Pancreas (tissue), 10 donors: ENCODE results near the gene SLC25A4. TPM values are rescaled to one million over a fixed set of nuclear protein-coding genes. Genes with fewer than 3 reads are reported as not detected.

Experiments used
- ATAC-seq, 4 donors: fragments of 200-7000 bp; cut with Tn5 transposase; one replicate each; pipeline versions ENCODE4 v1.8.0 to v1.9.1; 2020; ENCODE audit warnings: mild to moderate bottlenecking in 4 of 4, moderate library complexity in 4 of 4
- DNase-seq, 6 donors: peaks; one replicate each; pipeline ENCODE4 v3.0.0-alpha.2; 2020
- FAIRE-seq: peaks from 2 replicates; lab custom pipeline; 2012; peaks lifted over from hg19 to GRCh38; lab: Jason Lieb, UNC
- H3K27ac ChIP-seq, 4 donors: fragments of 200-600 bp; sonication (generic); 1 replicate in 3 of 4; 2 replicates in 1 of 4; pipeline versions ENCODE4 v1.5.0 to v1.8.0; 2020
- H3K27me3 ChIP-seq, 4 donors: fragments of 200-600 bp; one replicate each; pipeline ENCODE4 v1.8.0; 2021
- H3K36me3 ChIP-seq, 3 donors: fragments of 200-600 bp; sonication (generic) in 1 of 3; one replicate each; pipeline versions ENCODE4 v1.5.0 to v1.8.0; 2020 to 2021
- H3K4me1 ChIP-seq, 3 donors: fragments of 200-600 bp; one replicate each; pipeline ENCODE4 v1.8.0; 2021
- H3K4me3 ChIP-seq, 4 donors: fragments of 200-600 bp; sonication (generic) in 2 of 4; one replicate each; pipeline versions ENCODE4 v1.5.0 to v1.8.0; 2020 to 2021
- H3K9me3 ChIP-seq, 4 donors: fragments of 200-600 bp; one replicate each; pipeline ENCODE4 v1.8.0; 2021
- WGBS, 2 donors: extraction: QIAGEN DNeasy Blood & Tissue Kit; methylation state at CpG; one replicate each; pipeline ENCODE4 v1.1.7; 2013; 5-methylcytosine and 5-hydroxymethylcytosine counted together
- intact Hi-C, 3 donors: fragments of 100-400 bp; cut with DNase I; formaldehyde crosslinking; loops; one replicate each; pipeline versions ENCODE4 v1.11.1 to v1.14.2; 2022
- polyA plus RNA-seq, 2 donors: library from polyadenylated mRNA; stranded (reverse); fragments of 200-250 nt; gene quantifications; one replicate each; pipeline ENCODE4 v1.2.3, GENCODE V29; 2013
- total RNA-seq, 6 donors: library from RNA; stranded (reverse); fragmentation: NEBNext Ultra II Directional in 4 of 6; extraction: Animal tissue kit (Norgen Biotek cat#: 25700) in 4 of 6; gene quantifications; one replicate each; pipeline versions ENCODE4 v1.2.1 to v1.2.4, GENCODE V29; 2021 to 2023
- TF ChIP-seq, protein P1 (sequence below), 4 donors: fragments of 200-600 bp; sonication (generic) in 3 of 4; IDR thresholded peaks; one replicate each; pipeline versions ENCODE4 v1.5.0 to v1.8.0; 2021; ENCODE audit warnings: antibody characterized with exemption in 4 of 4
- donor health status: healthy with polysubstance abuse.
- donor health status: DM: no; HTN: no; CAD: no; lungs with moderate emphysema.
- donor health status: DM: no; HTN: no; CAD: no.
- donor health status: control.
- donor health status: control.
- donor health status: Bipolar disorder and iron deficiency.
- donor health status: DM: yes; HTN: yes; CAD: no.
- donor health status: DM: no; HTN: no; CAD: no.
- donor health status: DM: no; HTN: no; CAD: no.
- donor health status: DM: yes; HTN: yes; CAD: no.

Gene SLC25A4
- total and polyA plus RNA-seq, 8 donors = 12.4 to 26.5 (median 13.5) TPM

- H3K36me3 ChIP-seq = peaks cover 0 to 22% (median 7%) of the 10 kb centered on the region in 3 donors
- H3K4me3 ChIP-seq = no peak overlapping the region
- ATAC-seq (peak in 1 of 4 donors; percentile 27), DNase-seq (no peak), FAIRE-seq (no peak)
- no peak overlapping the region for H3K27ac ChIP-seq
- no peaks in the 10 kb centered on the region for H3K27me3 ChIP-seq
- WGBS, 2 donors = 63 to 77% methylated on average over 2 of the region's 2 CpGs
- no peaks in the 10 kb centered on the region for H3K4me1 ChIP-seq
- intact Hi-C loops = no loop called here
- H3K9me3 ChIP-seq = no peaks in the 10 kb centered on the region
- TF ChIP-seq, protein P1, sequence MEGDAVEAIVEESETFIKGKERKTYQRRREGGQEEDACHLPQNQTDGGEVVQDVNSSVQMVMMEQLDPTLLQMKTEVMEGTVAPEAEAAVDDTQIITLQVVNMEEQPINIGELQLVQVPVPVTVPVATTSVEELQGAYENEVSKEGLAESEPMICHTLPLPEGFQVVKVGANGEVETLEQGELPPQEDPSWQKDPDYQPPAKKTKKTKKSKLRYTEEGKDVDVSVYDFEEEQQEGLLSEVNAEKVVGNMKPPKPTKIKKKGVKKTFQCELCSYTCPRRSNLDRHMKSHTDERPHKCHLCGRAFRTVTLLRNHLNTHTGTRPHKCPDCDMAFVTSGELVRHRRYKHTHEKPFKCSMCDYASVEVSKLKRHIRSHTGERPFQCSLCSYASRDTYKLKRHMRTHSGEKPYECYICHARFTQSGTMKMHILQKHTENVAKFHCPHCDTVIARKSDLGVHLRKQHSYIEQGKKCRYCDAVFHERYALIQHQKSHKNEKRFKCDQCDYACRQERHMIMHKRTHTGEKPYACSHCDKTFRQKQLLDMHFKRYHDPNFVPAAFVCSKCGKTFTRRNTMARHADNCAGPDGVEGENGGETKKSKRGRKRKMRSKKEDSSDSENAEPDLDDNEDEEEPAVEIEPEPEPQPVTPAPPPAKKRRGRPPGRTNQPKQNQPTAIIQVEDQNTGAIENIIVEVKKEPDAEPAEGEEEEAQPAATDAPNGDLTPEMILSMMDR (IDR thresholded peaks at IDR 0.05) = no peak
These were observed 22.6 kb downstream of the SLC25A4 start for GRCh38 chr4:185165605-185166063.

DNA sequence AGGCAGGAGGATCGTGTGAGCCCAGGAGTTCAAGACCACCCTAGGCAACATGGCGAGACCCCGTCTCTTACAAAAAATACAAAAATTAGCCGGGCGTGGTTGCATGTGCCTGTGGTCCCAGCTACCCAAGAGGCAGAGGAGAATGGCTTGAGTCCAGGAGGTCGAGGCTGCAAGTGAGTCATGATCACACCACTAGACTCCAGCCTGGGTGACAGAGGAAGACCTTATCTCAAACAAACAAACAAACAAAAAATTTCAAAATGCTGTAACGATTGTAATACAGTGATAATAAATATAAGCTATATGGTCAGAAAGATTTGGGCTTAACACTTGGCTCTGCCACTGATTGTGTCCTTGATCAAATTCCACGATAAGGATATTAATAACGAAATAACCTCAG lies 24.2 kb downstream of the SLC25A4 start:
- WGBS, 2 donors = 81 to 85% methylated on average over 9 of the region's 9 CpGs
- TF ChIP-seq, protein P1 (IDR thresholded peaks at IDR 0.05) = no peak
- H3K4me3 ChIP-seq = no peak overlapping the region
- H3K36me3 ChIP-seq = peaks cover 0 to 21% (median 4%) of the 10 kb centered on the region in 3 donors
- H3K27me3 ChIP-seq = no peaks in the 10 kb centered on the region
- intact Hi-C loops = no loop called here
- no peak overlapping the region for H3K27ac ChIP-seq
- DNase-seq (no peak), FAIRE-seq (no peak), ATAC-seq (no peak)
- H3K9me3 ChIP-seq = no peaks in the 10 kb centered on the region
- no peaks in the 10 kb centered on the region for H3K4me1 ChIP-seq

DNA sequence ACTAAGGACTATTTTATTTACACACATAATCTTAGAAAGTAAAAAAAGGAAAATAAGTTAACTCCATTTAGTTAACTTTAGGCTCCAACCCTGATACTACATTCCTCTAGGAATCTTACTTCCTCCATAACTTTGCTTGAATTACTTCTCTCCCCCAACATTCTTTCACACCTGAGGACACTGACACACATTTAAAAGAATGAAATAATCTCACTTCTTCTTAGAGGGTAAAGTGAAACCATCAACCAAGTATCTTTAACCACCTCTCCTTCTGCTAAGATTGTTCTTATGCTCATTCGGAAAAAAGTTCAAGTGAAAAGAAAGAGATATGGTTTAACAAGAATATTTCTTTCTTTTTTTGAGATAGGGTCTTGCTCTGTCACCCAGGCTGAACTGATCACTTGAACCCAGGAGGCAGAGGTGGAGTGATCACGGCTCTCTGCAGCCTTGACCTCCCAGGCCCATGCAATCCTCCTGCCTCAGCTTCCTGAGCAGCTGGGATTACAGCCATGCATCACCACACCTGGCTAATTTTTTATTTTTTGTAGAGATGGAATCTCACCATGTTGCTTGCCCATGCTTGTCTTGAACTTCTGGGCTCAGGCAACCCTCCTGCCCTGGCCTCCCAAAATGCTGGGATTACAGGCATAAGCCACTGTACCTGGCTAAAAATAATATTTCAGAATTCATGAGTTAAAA lies 28.5 kb downstream of the SLC25A4 start:
- Histone ChIP-seq H3K36me3 (peaks cover 0 to 19% (median 0%) of the 10 kb centered on the region in 3 donors), H3K9me3 (no peaks in the 10 kb centered on the region), H3K27ac (no peak overlapping the region), H3K4me1 (no peaks in the 10 kb centered on the region), H3K4me3 (no peak overlapping the region), H3K27me3 (no peaks in the 10 kb centered on the region)
- DNase-seq (no peak), ATAC-seq (no peak), FAIRE-seq (no peak)
- TF ChIP-seq, protein P1 (IDR thresholded peaks at IDR 0.05) = no peak
- intact Hi-C loops = no loop called here
- 89 to 93% methylated on average over 2 of the region's 2 CpGs for WGBS, 2 donors

- Histone ChIP-seq H3K36me3 (peaks cover 0 to 7% (median 0%) of the 10 kb centered on the region in 3 donors), H3K27ac (no peak overlapping the region), H3K4me3 (no peak overlapping the region), H3K9me3 (no peaks in the 10 kb centered on the region), H3K27me3 (no peaks in the 10 kb centered on the region), H3K4me1 (no peaks in the 10 kb centered on the region)
- TF ChIP-seq, protein P1 (IDR thresholded peaks at IDR 0.05) = no peak
- no peak for DNase-seq
- intact Hi-C loops = no loop called here
- 94 to 96% methylated on average over 3 of the region's 3 CpGs for WGBS, 2 donors
- no peak for ATAC-seq
- no peak for FAIRE-seq
These were observed 36.4 kb downstream of the SLC25A4 start for GRCh38 chr4:185179488-185179887.

DNA sequence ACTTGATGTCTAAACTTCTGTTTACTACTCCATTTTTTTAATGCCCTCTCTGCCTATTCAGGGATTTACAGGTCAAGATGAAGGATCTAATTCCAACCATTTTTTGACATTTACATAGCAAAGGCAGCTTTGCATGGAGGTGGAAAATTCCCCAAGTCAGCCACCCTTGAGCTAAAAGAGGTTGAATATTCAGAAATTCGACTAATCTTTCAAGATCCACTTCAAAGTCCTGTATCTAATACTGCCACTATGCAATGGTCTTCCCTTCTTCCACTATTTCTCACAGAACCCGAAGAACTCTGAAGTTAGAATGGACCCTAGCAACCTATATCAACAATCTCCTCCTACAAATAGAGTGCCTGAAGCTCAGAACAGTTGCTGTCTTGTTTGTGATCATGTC lies 39.2 kb downstream of the SLC25A4 start:
- TF ChIP-seq, protein P1 (IDR thresholded peaks at IDR 0.05) = no peak
- intact Hi-C loops = no loop called here
- Histone ChIP-seq H3K4me3 (no peak overlapping the region), H3K4me1 (no peaks in the 10 kb centered on the region), H3K9me3 (no peaks in the 10 kb centered on the region), H3K27ac (no peak overlapping the region), H3K27me3 (no peaks in the 10 kb centered on the region), H3K36me3 (no peaks in the 10 kb centered on the region)
- FAIRE-seq = no peak
- no peak for DNase-seq
- WGBS, 2 donors = 68 to 73% methylated on average over 2 of the region's 2 CpGs
- no peak for ATAC-seq
